NCI-H187 treated with DMSO at 0.1 percent for 48 hours (cell line): ENCODE measurements around the gene CNOT4.
"Not testable (repeated sequence)": the region's sequence is repeated elsewhere in the genome, so short reads cannot be mapped to it uniquely, and the experiment has no call there.

Source experiments
- DNase-seq: peaks from one replicate; lab custom pipeline; 2025; lab: John Stamatoyannopoulos, UW

Gene CNOT4

GRCh38 chr7:135362871-135363270 is 147.0 kb downstream of the CNOT4 start:
- no peak for DNase-seq

DNA sequence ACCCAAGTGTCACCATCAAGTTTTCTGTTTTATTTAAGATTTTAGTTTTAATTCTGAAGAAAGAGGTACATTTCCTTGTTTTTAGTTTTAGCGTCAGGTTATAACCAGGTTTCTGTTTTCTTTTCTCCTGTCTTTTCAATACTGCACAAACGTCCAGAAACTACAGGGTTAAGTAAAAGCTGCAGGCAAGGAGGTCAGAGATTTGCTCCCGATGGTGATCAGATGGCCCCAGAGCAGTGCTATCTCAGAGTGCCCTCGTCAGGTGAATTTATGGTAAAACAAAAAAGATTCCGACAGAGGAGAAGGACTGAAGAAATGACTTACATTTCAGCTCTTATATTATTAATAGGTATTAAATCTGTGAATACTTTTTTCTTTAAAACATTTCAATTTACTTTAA is 148.1 kb downstream of the CNOT4 start:
- no peak for DNase-seq

DNA sequence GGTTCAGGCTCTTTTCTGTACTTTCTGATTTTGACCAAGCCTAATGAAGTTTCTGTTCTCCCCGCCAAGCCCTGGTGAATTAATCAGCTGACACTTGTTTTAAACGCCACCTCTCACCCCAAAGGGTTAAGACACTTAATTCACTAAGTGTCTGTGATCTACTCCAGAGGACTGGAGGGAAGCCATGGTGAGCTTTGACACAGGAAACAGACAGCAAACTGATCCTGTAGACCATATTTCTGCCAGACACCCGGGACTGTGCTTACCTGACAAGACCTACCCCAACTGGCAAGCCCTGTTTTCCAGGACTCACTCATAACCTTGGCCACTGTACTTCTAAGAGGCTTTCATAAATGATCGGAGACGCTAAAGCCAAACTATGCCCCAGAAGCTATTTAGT is 150.3 kb downstream of the CNOT4 start:
- no peak for DNase-seq

DNA sequence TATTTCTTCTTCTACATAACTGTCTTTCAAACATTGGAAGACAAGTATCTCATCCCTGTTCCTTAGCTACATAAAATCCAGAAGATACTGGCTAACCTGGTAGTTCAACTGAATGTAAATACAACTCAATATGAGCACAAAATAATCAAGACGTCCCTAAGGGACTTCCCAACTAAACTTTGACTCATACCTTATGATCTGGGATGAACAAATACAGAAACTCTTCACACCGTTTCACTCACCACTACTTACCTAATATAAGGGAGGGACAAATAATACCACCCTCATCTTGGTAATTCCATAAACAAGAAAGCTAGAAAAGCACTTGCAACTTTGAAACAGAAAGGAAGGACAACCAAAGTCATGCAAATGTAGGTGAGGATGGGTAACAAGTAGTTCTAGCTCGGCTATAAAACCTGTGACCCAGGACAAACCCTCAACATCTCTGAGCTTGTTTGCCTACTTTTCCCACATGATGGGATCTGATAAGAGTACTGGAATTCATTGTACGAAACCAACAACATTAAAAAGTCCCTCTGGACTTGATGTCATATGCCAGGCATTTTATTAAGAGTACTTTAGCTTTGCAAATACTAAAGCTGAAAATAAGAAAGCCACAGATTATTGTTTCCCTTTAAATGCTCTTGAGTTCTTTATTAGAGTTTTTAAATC is 154.4 kb downstream of the CNOT4 start:
- DNase-seq = no peak

DNA sequence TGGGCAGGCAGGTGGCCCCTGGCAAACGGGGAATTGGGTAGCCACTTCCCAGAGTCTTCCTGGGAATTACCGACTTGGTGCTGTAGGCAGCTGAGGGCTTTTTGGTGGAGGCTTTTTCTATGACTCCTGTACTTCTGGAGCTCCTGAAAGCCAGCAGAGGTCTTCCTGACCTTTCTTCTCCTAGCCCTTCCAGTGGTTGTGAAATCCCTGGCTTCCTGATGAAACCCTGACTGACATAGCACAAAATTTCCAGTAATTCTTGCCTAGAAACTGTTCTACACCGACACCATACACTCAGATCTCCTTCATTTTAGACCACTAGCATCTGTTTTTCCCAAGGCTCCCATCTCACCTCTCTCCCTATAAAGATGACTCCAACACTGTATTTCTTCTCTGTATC is 156.1 kb downstream of the CNOT4 start:
- DNase-seq = no peak

GRCh38 chr7:135352285-135352684 is 157.6 kb downstream of the CNOT4 start:
- DNase-seq = no peak

GRCh38 chr7:135351070-135351469 is 158.8 kb downstream of the CNOT4 start:
- not testable (repeated sequence) for DNase-seq

DNA sequence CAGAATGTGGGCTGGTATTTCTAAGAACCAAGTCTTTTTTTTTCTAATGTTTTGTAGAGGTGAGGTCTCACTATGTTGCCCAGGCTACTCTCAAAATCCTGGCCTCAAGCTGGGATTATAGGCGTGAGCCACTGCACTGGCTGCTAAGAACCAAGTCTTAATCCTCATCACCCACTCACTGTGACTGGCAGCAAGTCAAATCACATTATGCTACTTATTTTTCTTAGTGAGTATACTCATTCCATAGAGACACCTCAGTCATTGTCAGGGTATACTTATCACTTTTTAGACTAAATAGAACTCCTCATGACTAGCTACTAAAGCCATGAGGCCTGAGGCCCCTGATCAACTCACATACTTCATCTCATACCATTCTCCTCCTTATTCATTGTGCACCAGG is 160.2 kb downstream of the CNOT4 start:
- no peak for DNase-seq

DNA sequence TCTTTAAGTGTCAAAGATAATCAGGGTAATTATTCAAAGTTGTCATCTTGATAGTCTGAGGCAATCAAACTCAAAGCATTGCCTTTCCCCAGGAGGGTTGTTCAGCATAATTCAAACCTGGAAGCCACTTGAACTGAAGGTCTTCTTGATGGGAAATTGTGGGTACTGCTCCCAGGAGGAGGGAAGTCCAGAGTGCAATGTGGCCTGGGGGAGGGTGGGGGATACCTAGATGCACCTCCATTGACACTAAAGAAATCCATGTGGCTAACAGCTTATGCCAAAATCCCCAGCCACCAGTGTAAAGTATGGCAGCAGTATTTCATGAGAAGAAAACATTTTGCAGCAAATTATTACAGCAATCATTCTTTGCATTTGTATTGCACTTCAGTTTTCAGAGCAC is 161.4 kb downstream of the CNOT4 start:
- no peak for DNase-seq

- DNase-seq = no peak
Observed at GRCh38 chr7:135343361-135343760, 166.5 kb downstream of the CNOT4 start.

DNA sequence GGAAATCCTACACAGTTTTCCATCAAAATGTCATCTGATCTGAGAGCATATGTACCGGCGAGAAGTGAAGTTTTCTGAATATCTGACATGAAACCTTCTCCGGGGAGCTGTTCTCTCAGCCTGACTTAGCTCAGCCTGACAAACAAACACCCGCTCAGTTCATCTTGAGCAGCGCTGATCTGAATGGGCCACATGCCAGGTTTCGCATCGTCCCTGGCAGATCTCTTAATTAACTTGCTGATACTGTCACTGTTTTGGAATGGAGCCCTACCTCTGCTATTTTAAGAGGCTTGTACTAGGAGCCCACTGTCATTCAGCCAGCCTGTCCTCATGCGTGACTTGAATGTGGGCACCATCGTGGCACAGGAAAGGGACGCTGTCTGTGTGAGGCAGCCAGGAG is 167.0 kb downstream of the CNOT4 start:
- no peak for DNase-seq

GRCh38 chr7:135341049-135341448 is 168.9 kb downstream of the CNOT4 start:
- no peak for DNase-seq

- no peak for DNase-seq
Observed at GRCh38 chr7:135337977-135338550, 171.8 kb downstream of the CNOT4 start.

DNA sequence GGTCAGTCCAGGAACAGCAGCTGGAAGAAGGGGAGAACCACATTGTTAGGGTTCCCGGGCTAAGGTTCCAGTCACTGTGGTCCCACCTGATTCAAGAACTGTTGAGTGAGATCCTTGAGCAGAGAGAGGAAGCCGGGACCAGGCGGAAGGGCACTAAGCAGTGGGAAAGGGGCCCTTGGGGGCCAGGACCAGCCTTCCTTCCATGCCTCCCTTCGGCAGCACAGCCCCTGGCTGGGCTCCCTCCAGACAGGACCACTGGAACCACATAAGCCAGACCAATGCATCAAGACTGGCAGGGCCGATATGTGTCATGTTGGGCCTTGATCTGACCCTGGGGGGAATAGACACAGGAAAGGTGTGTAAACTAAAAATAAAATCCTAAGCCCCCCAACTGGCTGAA is 172.4 kb downstream of the CNOT4 start:
- DNase-seq = no peak

DNA sequence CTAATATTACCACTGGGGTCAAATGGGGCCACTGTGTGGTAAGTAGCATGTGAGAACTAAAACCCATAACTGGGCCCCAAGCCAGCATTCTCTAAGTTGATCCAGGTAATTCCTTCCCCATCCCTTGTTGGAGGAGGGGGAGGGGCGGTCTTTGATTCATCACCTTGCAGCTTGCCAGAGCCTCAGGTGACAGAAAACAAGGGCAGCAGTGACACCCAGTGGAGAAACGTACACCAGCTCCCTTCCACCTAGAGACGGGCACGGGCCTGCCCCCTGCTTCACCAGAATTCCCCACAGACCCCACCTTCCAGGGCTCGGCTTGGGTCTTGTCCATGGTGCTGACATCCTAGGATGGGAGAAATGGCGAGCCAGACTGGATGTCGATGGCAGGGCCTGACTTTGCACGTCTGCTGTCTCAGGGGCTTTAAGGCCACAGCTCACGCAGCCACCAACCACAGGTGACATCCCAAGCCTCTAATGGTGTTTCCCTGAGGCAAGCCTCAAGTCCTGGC is 174.2 kb downstream of the CNOT4 start:
- peak; percentile 40 for DNase-seq

DNA sequence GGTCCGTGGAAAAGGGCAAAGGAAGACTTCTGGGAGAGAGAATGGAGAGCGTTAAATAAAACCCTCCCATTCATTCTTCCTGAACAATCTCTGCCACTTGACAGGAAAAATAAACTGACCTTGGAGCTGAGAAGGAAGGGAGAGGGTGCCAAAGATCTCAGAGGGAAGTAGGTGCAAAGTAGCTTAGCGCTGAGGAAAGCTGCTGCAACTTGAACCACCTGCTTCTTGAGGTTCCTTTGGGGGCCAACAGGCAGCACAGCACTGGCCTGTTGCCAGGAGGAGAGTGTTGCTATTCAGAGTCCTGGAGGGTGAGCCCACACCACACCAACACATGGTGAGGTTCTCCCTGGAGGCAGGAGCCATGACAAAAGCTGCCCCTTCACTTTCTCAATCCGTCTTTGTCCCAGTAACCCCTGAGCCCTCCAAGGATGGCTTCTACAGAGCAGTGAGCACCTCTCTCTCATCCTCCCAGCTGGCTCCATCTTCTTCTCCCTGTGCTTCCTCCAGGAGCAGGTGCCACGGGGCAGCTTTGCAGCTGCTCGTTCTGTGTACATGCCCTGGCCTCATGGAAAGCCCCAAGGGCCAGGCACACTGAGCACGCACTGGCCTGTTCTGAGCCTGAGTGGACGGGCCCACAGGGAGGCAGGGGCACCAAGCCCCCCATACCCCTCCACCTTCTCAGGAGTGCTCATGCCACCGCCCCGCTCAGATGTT is 174.9 kb downstream of the CNOT4 start:
- DNase-seq = no peak

GRCh38 chr7:135333946-135334345 is 176.0 kb downstream of the CNOT4 start:
- no peak for DNase-seq

DNA sequence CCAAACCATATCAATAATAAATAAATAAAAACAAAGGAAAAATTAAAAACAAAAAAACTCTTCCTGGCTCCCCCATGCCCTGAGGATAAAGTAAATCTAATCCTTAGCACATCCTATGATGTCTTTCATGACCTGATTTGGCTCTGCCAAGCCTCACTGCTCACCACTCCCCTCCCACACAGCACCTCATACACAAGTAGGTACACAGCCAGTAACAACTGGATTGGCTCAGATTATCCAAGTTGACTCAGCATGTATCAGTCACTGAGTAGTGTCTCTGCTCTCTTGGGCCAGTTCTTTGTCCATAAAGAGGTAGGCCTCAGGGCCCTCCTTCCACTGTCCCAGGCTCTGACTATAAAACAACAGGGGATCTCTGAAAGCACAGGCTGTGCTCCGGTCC is 176.7 kb downstream of the CNOT4 start:
- no peak for DNase-seq

DNA sequence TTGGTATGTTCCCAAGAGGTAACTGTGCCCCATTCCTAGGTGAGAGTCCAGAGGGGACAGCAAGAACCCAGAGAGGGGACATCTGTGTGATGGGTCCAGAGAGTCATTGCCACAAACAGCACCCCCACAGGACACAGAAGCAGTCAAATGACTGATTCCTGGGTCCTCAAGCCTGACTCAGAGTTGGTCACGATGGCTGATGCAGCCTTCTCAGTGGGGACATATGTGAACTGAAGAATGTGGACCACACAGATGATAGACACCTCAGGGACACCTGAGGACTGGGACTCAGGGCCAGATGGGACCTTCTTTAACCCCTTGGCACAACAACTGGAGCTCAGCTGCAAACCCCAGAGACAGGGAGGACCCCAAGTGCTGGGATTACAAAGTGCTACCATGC is 179.8 kb downstream of the CNOT4 start:
- DNase-seq = no peak

GRCh38 chr7:135328526-135328925 is 181.4 kb downstream of the CNOT4 start:
- no peak for DNase-seq

GRCh38 chr7:135328053-135328452 is 181.8 kb downstream of the CNOT4 start:
- no peak for DNase-seq

DNA sequence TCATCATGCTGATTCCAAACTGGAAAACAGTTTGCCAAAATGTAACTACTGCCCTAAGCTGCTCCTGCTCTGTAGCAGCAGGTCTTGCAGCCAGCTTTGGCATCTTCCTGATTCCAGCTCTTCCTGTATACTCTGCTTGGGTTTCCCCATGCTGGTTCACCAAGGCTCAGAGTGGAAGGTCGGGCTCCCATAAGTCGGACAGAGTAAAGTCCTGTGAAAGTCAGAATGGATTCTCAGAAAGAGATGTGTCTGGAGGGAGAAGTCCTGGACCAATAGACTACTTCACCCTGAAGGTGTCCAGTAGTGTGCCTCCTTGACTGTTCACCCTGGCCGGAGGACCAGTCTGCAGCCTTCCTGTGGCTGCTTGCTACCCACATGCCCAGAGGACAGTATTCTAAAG is 182.4 kb downstream of the CNOT4 start:
- no peak for DNase-seq

DNA sequence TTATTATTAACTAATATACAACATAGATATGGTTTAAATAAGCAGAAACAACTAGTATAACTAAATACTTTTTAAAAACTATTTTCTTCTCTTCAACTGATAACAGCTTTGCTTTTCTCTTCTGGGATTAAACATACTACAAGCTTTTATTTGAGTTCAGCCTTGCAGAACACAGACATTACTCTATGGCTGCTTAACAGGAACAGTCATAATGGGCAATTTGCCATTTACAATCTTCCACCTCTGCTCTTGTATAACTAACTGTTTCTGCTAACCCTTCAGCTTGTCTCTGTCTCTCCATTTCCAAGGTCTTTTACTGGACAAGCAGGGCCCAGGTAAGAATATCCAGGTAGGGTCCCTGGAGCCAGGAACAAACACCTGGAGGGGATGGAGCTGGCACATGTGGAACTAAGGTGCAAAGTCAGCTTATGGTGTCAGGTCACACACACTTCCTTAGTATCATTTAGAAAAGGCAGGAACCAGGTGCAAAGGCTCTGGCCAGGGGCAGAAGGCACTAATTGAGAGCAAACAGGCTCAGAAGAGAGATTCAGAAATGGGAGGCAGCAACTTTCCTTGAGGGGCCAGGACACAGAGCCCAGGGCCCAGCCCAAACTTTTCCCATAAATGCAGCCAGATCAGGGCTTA is 183.1 kb downstream of the CNOT4 start:
- DNase-seq = no peak
